KG1 (cell line): ENCODE results near the gene GGPS1.
"Not testable (repeated sequence)": the region's sequence is repeated elsewhere in the genome, so short reads cannot be mapped to it uniquely, and the experiment has no call there.

Experiments used
- DNase-seq: peaks from one replicate; lab custom pipeline; 2025; lab: John Stamatoyannopoulos, UW

GGPS1 gene

DNA sequence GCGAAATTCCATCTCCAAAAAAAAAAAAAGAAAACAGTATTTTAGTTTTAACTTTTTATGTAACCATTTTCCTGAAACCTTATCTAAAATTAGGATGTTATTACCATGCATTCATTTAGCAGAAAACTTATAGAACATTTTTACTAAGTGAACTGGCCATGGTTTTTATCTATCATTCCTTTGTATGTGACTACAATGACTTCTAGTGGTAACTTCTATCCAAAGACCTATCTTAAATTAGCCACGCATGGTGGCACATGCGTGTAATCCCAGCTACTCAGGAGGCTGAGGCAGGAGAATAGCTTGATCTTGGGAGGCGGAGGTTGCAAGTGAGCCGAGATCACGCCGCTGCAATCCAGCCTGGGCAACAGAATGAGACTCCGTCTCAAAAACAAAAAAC is 11.4 kb downstream of the GGPS1 start:
- DNase-seq: no peak

GRCh38 chr1:235341334-235341733 is 13.0 kb downstream of the GGPS1 start:
- DNase-seq: no peak

GRCh38 chr1:235342039-235342438 is 13.7 kb downstream of the GGPS1 start:
- DNase-seq: no peak

- no peak for DNase-seq
Observed at GRCh38 chr1:235342471-235342870, 14.1 kb downstream of the GGPS1 start.

DNA sequence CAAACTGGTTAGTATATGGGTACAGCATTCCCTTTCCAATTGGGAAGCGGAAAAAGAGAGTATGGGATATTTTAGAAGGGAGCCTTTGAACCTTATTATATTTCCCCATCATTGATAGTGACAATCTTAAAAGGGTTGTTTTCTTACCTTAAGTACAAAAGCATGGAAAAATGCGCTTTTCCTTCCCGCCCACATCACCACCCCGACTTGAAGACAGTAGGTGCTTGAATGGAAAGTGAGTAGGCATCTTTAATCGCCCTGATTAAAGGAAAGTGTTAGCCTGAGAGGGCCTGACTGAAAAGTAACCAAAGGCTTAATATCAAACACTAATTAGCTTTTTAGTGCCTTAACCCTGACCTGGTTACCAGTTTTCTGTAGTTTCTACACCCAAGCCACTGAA is 15.4 kb downstream of the GGPS1 start:
- no peak for DNase-seq

DNA sequence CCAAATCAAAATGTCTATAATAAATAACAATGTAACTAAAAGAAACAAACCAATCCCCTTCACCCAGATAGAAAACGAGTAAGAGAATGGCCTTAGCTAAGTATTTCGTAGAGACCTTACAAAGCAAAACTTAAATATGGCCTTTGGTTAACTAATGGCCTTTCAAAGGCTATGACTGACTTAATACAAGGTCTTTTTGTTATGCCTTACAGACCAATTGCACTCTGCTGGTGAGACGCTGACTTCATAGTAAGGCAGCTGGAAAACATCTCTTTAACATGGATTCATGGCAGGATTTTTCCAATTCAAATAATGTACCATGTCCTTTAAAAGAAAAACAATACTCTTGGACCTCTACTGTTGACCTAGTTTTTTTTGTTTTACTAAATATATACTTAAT is 23.1 kb downstream of the GGPS1 start:
- no peak for DNase-seq

- no peak for DNase-seq
Observed at GRCh38 chr1:235351898-235352297, 23.5 kb downstream of the GGPS1 start.

- no peak for DNase-seq
Observed at GRCh38 chr1:235357485-235358373, 29.4 kb downstream of the GGPS1 start.

DNA sequence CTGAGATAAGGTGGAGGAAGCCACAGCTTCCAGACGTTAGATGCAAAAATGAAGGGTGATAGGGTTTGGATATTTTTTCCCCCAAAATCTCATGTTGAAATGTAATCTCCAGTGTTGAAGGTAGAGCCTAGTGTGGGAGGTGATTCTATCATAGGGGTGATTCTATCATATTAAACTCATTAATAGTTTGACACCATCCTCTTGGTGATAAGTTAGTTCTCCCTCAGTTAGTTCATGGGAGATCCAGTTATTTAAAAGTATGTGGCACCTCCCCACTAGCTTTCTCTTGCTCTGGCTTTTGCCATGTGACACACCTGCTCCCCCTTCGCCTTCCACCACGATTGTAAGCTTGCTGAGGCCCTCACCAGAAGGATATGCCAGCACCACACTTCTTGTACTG is 30.5 kb downstream of the GGPS1 start:
- DNase-seq: no peak

GRCh38 chr1:235364189-235364588 is 35.8 kb downstream of the GGPS1 start:
- DNase-seq: not testable (repeated sequence)

- DNase-seq: no peak
Observed at GRCh38 chr1:235366286-235366685, 37.9 kb downstream of the GGPS1 start.

DNA sequence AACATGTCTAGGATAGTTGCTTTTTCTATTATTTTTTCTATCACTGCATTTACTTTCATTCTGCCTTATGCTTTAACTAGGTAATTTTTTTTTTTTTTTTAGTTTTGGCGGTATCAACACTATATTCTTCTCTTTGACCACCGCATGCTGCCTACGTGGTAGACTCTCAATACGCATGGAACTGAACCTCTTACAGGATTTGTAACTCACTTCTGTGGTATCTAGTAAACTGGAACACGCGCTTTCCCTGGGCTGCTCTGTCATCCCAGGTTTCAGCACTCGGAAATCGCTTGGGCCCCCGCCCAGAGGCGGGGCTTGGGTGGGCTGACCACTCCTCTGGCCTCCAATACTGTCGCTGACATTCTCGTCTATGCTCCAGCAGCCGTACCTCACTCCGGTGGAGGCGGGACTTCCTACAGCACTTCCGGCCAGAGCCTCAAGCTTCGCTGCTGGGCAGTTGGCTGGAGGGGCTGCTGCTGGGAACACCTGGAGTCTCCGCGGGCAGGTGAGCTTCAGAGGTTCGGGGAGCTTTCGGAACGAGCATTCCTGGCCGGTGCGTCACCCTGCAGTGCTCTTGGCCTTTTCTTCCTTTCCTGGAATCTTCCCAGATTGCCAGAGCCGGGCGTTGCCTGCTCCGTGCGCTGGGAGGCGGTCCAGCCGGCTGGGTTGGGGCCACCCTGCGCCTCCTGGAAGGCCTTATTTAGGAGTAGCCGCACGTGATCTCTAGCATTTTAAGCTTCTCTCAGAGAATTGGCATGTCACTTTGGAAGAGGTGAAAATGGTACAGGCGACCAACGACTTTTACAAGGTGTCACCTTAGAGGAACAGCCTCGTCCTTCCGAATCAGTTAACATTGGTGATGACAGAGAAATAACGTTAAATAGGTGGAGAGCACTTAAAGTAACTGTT is 38.9 kb downstream of the GGPS1 start, which contains the start of gene TBCE:
Gene TBCE (plus strand): TSS at position 428 of the 909 bp plus-strand sequence. CDS start 12,623 bp downstream, outside the sequence.
- peak; percentile 90 for DNase-seq

- DNase-seq: no peak
Observed at GRCh38 chr1:235368428-235368827, 40.1 kb downstream of the GGPS1 start.

GRCh38 chr1:235369802-235370201 is 41.4 kb downstream of the GGPS1 start:
- DNase-seq: no peak

- no peak for DNase-seq
Observed at GRCh38 chr1:235375919-235376605, 47.7 kb downstream of the GGPS1 start.

DNA sequence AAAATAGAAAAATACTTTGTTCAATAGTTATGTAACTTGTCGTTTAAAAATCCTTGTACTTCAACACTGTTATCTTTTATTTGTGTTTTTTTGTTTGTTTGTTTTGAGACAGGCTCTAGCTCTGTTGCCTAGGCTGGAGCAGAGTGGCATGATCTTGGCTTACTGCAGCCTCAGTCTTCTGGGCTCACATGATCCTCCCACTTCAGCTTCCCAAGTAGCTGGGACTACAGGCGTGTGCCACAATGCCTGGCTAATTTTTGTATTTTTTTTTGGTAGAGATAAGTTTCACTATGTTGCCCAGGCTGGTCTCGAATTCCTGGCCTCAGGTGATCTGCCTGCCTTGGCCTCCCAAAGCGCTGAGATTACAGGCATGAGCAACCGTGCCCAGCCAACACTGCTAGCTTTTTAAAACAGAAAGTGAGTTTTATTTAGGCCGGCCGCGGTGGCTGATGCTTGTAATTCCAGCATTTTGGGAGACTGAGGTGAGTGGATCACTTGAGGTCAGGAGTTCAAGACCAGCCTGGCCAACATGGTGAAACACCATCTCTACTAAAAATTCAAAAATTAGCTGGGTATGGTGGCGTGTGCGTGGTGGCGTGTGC is 49.9 kb downstream of the GGPS1 start:
- DNase-seq: not testable (repeated sequence)

- not testable (repeated sequence) for DNase-seq
Observed at GRCh38 chr1:235381955-235382739, 53.8 kb downstream of the GGPS1 start.

DNA sequence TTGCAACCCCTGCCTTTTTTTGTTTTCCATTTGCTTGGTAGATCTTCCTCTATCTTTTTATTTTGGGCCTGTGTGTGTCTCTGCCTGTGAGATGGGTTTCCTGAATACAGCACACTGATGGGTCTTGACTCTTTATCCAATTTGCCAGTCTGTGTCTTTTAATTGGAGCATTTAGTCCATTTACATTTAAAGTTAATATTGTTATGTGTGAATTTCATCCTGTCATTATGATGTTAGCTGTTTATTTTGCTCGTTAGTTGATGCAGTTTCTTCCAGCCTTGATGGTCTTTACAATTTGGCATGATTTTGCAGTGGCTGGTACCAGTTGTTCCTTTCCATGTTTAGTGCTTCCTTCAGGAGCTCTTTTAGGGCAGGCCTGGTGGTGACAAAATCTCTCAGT is 57.3 kb downstream of the GGPS1 start:
- DNase-seq: not testable (repeated sequence)

GRCh38 chr1:235391874-235392273 is 63.5 kb downstream of the GGPS1 start:
- no peak for DNase-seq
